Measurements from ENCODE around the gene CENPE.

- TF ChIP-seq, protein P1, sequence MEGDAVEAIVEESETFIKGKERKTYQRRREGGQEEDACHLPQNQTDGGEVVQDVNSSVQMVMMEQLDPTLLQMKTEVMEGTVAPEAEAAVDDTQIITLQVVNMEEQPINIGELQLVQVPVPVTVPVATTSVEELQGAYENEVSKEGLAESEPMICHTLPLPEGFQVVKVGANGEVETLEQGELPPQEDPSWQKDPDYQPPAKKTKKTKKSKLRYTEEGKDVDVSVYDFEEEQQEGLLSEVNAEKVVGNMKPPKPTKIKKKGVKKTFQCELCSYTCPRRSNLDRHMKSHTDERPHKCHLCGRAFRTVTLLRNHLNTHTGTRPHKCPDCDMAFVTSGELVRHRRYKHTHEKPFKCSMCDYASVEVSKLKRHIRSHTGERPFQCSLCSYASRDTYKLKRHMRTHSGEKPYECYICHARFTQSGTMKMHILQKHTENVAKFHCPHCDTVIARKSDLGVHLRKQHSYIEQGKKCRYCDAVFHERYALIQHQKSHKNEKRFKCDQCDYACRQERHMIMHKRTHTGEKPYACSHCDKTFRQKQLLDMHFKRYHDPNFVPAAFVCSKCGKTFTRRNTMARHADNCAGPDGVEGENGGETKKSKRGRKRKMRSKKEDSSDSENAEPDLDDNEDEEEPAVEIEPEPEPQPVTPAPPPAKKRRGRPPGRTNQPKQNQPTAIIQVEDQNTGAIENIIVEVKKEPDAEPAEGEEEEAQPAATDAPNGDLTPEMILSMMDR (IDR thresholded peaks at IDR 0.05; ENCODE audit: low read depth, low read length): no peak
- peak; percentile 38 for TF ChIP-seq POLR2A (IDR thresholded peaks at IDR 0.05; ENCODE audit: extremely low read depth, insufficient read length)
These were observed at the start of gene CENPE for GRCh38 chr4:103198111-103198765.

Data from NB4 (cell line).